HCT116 (cell line): ENCODE results near the gene C4orf51. TPM values are rescaled to one million over a fixed set of nuclear protein-coding genes. Genes with fewer than 3 reads are reported as not detected.

Experiments used
- ATAC-seq: fragments of 200-7000 bp; cut with Tn5 transposase; 2 replicates; pipeline ENCODE4 v1.9.1; 2020; ENCODE audit warnings: mild to moderate bottlenecking, moderate library complexity
- BruUV-seq: library from RNA; stranded (reverse); fragments of 400-500 nt; replicated peaks from 2 replicates; lab custom pipeline; 2021; lab: Mats Ljungman, UMichigan
- CTCF ChIA-PET: fragments of 300-600 bp; sonication (Branson Sonifier 250); formaldehyde crosslinking; loops from one replicate; lab custom pipeline; 2021; ENCODE audit warnings: antibody characterized with exemption; lab: Charles Lee
- POLR2A ChIA-PET: fragments of 300-600, 350-600 bp; sonication (Branson Sonifier 250); formaldehyde crosslinking; loops from one replicate; lab custom pipeline; 2021; ENCODE audit warnings: antibody characterized with exemption; lab: Charles Lee
- RAD21 ChIA-PET, 2 experiments: fragments of 300-600 bp; sonication (Branson Sonifier 250); formaldehyde crosslinking; loops; one replicate each; lab custom pipeline; 2023; ENCODE audit warnings: low total read pairs in 2 of 2; ENCODE audit not compliant: uncharacterized antibody in 2 of 2, unreplicated experiment in 2 of 2, low non-redundant PET in 1 of 2; lab: Charles Lee
- DNase-seq: peaks from one replicate; pipeline ENCODE4 v3.0.0-alpha.2; 2010; ENCODE audit warnings: low read depth, low spot score
- H2AFZ ChIP-seq: fragments of 200-600 bp; shearing (Covaris generic), sonication (generic); 2 replicates; pipeline ENCODE4 v1.6.1; 2017; ENCODE audit warnings: low read depth, mixed run types, mixed read lengths, antibody characterized with exemption, low read length; ENCODE audit not compliant: poor library complexity, severe bottlenecking
- H3K27ac ChIP-seq: 2 replicates; pipeline ENCODE4 v1.5.1; 2012; ENCODE audit warnings: low read depth, low read length
- H3K27me3 ChIP-seq: fragments of 200-600 bp; sonication (generic); 2 replicates; pipeline ENCODE4 v1.6.1; 2016; ENCODE audit warnings: mixed run types, low read length, mixed read lengths; ENCODE audit not compliant: insufficient read depth
- H3K36me3 ChIP-seq, 2 experiments: fragments of 200-500 bp in 1 of 2; fragments of 200-600 bp in 1 of 2; sonication (Bioruptor generic) in 1 of 2; sonication (generic) in 1 of 2; 2 replicates each; pipeline versions ENCODE4 v1.5.1 to v1.6.1; 2014 to 2016; ENCODE audit warnings: low read length in 2 of 2, inconsistent platforms in 1 of 2, mixed read lengths in 1 of 2, mixed run types in 1 of 2; ENCODE audit not compliant: insufficient read depth in 2 of 2, control insufficient read depth in 1 of 2
- H3K4me1 ChIP-seq, 2 experiments: fragments of 200-600 bp in 1 of 2; sonication (generic) in 1 of 2; 2 replicates each; pipeline versions ENCODE4 v1.5.1 to v1.6.1; 2012 to 2017; ENCODE audit warnings: low read length in 2 of 2, inconsistent platforms in 1 of 2, mild to moderate bottlenecking in 1 of 2, mixed read lengths in 1 of 2, mixed run types in 1 of 2, moderate library complexity in 1 of 2; ENCODE audit not compliant: insufficient read depth in 2 of 2, control insufficient read depth in 1 of 2
- H3K4me2 ChIP-seq: fragments of 200-600 bp; sonication (generic); 2 replicates; pipeline ENCODE4 v1.6.1; 2017; ENCODE audit warnings: mixed run types, low read length, mixed read lengths
- H3K4me3 ChIP-seq, 2 experiments: fragments of 200-600 bp in 1 of 2; sonication (generic) in 1 of 2; replicated peaks in 1 of 2; 2 replicates each; pipeline ENCODE4 v1.5.1; 2011 to 2016; ENCODE audit warnings: low read length in 2 of 2, control low read depth in 1 of 2, low read depth in 1 of 2, mild to moderate bottlenecking in 1 of 2, mixed read lengths in 1 of 2, mixed run types in 1 of 2
- H3K79me2 ChIP-seq: fragments of 200-600 bp; sonication (generic); 2 replicates; pipeline ENCODE4 v1.6.1; 2017; ENCODE audit warnings: mild to moderate bottlenecking, mixed run types, low read length, moderate library complexity, mixed read lengths; ENCODE audit not compliant: insufficient read depth
- H3K9ac ChIP-seq: fragments of 200-600 bp; sonication (generic); 2 replicates; pipeline ENCODE4 v1.6.1; 2016; ENCODE audit warnings: low read length, mixed read lengths
- H3K9me2 ChIP-seq: fragments of 200-600 bp; sonication (generic), shearing (Covaris generic); 2 replicates; pipeline ENCODE4 v1.6.1; 2017; ENCODE audit warnings: mixed run types, mild to moderate bottlenecking, moderate library complexity; ENCODE audit not compliant: insufficient read depth
- H3K9me3 ChIP-seq, 2 experiments: fragments of 200-500 bp in 1 of 2; fragments of 200-600 bp in 1 of 2; sonication (Bioruptor generic) in 1 of 2; sonication (generic) in 1 of 2; 2 replicates each; pipeline ENCODE4 v1.6.1; 2014 to 2017; ENCODE audit warnings: low read length in 2 of 2, mixed read lengths in 2 of 2, inconsistent platforms in 1 of 2, low read depth in 1 of 2, mild to moderate bottlenecking in 1 of 2, mixed run types in 1 of 2, moderate library complexity in 1 of 2; ENCODE audit not compliant: control insufficient read depth in 1 of 2, insufficient read depth in 1 of 2
- H4K20me1 ChIP-seq: fragments of 200-600 bp; sonication (generic), shearing (Covaris generic); 2 replicates; pipeline ENCODE4 v1.6.1; 2017; ENCODE audit warnings: mixed run types, mild to moderate bottlenecking, moderate library complexity; ENCODE audit not compliant: insufficient read depth
- ATF3 ChIP-seq: IDR thresholded peaks from 2 replicates; pipeline ENCODE4 v1.6.1; 2012
- EZH2 ChIP-seq: fragments of 200-600 bp; sonication (generic); IDR thresholded peaks from 2 replicates; pipeline ENCODE4 v1.6.1; 2017; ENCODE audit warnings: antibody characterized with exemption, mixed run types
- FOSL1 ChIP-seq: IDR thresholded peaks from 2 replicates; pipeline ENCODE4 v1.6.1; 2012; ENCODE audit warnings: low read depth
- POLR2A ChIP-seq: IDR thresholded peaks from 2 replicates; pipeline ENCODE4 v1.7.0; 2011; ENCODE audit warnings: borderline replicate concordance; ENCODE audit not compliant: insufficient read depth, insufficient read length; ENCODE audit errors: extremely low read depth
- SP1 ChIP-seq: IDR thresholded peaks from 2 replicates; pipeline ENCODE4 v1.6.1; 2012; ENCODE audit warnings: low read depth
- SRF ChIP-seq: IDR thresholded peaks from 2 replicates; pipeline ENCODE4 v1.6.1; 2012; ENCODE audit warnings: low read depth
- YY1 ChIP-seq: IDR thresholded peaks from 2 replicates; pipeline ENCODE4 v1.6.1; 2011; ENCODE audit warnings: low read length, low read depth, moderate library complexity, mild to moderate bottlenecking; ENCODE audit not compliant: insufficient replicate concordance; ENCODE audit errors: extremely low read depth
- ZBTB33 ChIP-seq: IDR thresholded peaks from 2 replicates; pipeline ENCODE4 v1.6.1; 2011; ENCODE audit warnings: mild to moderate bottlenecking, low read length, moderate library complexity; ENCODE audit not compliant: insufficient replicate concordance; ENCODE audit errors: extremely low read depth
- intact Hi-C: fragments of 100-400 bp; cut with micrococcal nuclease; formaldehyde crosslinking; loops from 2 replicates; pipeline ENCODE4 v1.10.0; 2022
- total RNA-seq: library from RNA; stranded (reverse); gene quantifications from one replicate; pipeline ENCODE4 v1.2.1, GENCODE V29; 2021; ENCODE audit not compliant: unreplicated experiment

The C4orf51 gene
- total RNA-seq, 1 experiment from 2014 or later: not detected

- TF ChIP-seq ATF3: no peak
- no peak for TF ChIP-seq EZH2
- TF ChIP-seq ZBTB33: no peak
- no peak for TF ChIP-seq SP1
- TF ChIP-seq FOSL1: no peak
- TF ChIP-seq SRF: no peak
- TF ChIP-seq YY1: no peak
- no peak for TF ChIP-seq POLR2A
- Histone ChIP-seq H3K79me2 (no peaks in the 10 kb centered on the region), H3K9me3 (no peaks in the 10 kb centered on the region), H2AFZ (no peak overlapping the region), H3K27ac (no peak overlapping the region), H3K4me2 (no peak overlapping the region), H3K9ac (no peak overlapping the region), H4K20me1 (no peaks in the 10 kb centered on the region), H3K36me3 (no peaks in the 10 kb centered on the region), H3K27me3 (no peaks in the 10 kb centered on the region), H3K4me3 (no peak overlapping the region), H3K9me2 (no peaks in the 10 kb centered on the region), H3K4me1 (no peaks in the 10 kb centered on the region)
- ChIA-PET POLR2A (no interaction called here), CTCF (no interaction called here), RAD21 (no interaction called here)
- BruUV-seq: no TSS peak
- ATAC-seq (no peak), DNase-seq (no peak)
- intact Hi-C loops: no loop called here
Measured at GRCh38 chr4:145698507-145698906, 18.6 kb downstream of the C4orf51 start.
